GM12865 (cell line): ENCODE measurements around the gene CTAGE9.
"Not testable (repeated sequence)": the region's sequence is repeated elsewhere in the genome, so short reads cannot be mapped to it uniquely, and the experiment has no call there.

Experiments
- DNase-seq: peaks from one replicate; pipeline ENCODE4 v3.0.0; 2010; ENCODE audit warnings: low read depth
- H3K4me3 ChIP-seq: 2 replicates; pipeline ENCODE4 v1.5.1; 2011; ENCODE audit warnings: mild to moderate bottlenecking, low read depth, low read length, control low read depth
- TF ChIP-seq, protein P1 (sequence below): IDR thresholded peaks from 2 replicates; pipeline ENCODE4 v1.5.1; 2011; ENCODE audit warnings: low read length, control low read depth, low read depth, inconsistent platforms; ENCODE audit not compliant: insufficient read depth; ENCODE audit errors: missing control alignments

The CTAGE9 gene

DNA sequence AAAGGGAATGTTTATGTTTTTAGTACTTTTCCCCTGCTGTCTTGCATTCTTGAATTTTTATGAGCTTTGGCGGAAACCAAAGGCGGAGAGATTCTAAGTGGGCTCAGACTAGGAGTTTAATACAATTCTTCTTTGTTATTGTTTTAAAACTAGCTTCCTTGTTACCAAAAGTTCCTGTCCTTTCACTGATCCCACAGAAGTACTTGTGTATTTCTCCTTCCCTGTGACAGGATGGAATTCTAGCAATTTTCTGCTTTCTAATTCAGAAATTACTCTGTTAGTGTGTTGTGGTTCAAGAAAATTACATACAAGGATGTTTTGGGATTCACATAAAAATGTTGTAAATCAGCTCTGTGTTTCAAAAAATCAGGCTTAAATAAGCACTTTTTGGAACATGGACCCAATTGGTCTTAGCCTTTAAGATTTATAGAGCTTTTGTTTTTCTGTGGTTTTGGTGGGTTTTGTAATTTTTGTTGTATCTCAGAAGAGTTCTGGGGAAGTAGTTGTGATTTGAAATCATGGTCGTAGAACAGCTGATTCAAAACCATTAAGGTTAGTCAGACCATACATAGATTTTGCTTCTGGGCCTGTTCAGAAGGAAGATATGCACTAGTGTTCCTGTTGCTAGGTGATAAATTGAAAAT, 17.6 kb upstream of the CTAGE9 start:
- DNase-seq, result no peak
- H3K4me3 ChIP-seq, result no peak overlapping the region
- TF ChIP-seq, protein P1, sequence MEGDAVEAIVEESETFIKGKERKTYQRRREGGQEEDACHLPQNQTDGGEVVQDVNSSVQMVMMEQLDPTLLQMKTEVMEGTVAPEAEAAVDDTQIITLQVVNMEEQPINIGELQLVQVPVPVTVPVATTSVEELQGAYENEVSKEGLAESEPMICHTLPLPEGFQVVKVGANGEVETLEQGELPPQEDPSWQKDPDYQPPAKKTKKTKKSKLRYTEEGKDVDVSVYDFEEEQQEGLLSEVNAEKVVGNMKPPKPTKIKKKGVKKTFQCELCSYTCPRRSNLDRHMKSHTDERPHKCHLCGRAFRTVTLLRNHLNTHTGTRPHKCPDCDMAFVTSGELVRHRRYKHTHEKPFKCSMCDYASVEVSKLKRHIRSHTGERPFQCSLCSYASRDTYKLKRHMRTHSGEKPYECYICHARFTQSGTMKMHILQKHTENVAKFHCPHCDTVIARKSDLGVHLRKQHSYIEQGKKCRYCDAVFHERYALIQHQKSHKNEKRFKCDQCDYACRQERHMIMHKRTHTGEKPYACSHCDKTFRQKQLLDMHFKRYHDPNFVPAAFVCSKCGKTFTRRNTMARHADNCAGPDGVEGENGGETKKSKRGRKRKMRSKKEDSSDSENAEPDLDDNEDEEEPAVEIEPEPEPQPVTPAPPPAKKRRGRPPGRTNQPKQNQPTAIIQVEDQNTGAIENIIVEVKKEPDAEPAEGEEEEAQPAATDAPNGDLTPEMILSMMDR, result no peak

DNA sequence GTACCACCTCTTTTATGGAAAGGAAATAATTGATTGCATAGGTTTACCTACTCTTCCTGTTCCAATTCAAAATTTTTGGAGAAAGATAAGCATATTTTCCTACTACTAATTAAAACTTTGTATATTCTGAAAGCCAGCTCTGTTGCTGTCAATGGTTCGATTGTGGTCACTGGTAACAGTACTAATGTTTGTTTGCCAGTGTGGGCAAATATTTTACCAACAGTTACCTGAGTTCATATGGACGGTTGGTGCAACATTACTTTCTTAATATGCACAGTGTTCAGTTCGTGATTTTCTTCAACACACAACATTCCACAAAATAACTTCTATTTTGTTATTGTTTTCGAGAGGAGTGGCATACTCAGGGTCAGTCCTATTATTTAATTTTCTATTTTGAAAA, 17.1 kb upstream of the CTAGE9 start:
- no peak for DNase-seq
- no peak overlapping the region for H3K4me3 ChIP-seq
- TF ChIP-seq, protein P1, result no peak

DNA sequence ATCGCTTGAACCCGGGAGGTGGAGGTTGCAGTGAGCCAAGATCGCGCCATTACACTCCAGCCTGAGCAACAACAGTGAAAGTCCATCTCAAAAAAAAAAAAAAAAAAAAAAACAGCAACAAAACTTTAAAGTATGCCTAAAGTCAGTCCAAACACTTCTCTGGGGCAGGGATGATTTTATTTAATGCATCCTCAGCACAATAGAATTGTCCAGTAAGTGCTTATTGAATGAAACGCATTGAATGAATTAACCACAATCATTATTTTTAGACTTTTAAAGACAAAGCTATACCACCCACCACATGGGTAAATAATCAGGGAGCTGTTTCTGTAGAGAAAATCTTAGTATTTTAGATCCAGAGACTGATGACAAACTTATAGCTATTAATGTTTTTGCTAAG, 16.6 kb upstream of the CTAGE9 start:
- DNase-seq, result no peak
- TF ChIP-seq, protein P1, result no peak
- H3K4me3 ChIP-seq, result no peak overlapping the region

DNA sequence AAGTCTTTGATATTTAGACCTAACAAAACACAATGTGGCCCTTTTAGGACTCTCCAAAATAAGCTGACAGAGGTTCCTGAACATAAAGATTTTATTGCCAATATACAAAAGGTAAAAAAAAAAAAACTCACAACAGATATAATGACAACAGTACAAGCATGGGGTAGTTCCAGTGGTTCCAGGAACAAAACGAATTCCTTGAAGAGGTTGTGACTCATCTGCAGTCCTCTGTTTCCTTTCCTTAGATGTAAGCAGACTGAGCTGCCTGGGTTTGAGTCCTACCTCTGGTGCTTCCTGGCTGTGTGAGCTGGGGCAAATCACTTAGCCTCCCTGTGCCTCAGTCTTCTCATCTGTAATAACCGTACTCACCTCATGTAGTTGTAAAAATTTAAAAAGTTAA, 13.3 kb upstream of the CTAGE9 start:
- DNase-seq, result no peak
- TF ChIP-seq, protein P1, result no peak
- H3K4me3 ChIP-seq, result no peak overlapping the region

DNA sequence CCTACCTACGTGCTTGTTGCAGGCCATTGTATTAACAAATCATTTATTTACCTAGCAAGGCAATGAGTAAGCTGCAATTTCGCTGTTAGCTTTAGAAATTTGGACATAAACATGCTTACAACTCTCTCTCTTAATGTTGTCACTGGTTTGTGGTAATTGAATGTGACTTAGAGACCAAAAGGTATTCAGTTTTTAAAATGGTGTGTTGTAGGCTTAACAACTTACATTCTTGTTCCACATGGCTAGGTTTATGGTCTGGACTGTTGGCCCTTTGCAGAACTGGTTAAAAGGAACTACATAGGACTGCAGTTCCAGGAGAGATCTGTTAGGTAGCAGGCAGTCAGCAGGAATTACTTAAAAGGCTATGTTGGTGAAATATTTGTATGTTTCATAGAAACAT, 10.3 kb upstream of the CTAGE9 start:
- H3K4me3 ChIP-seq, result no peak overlapping the region
- TF ChIP-seq, protein P1, result no peak
- DNase-seq, result no peak

DNA sequence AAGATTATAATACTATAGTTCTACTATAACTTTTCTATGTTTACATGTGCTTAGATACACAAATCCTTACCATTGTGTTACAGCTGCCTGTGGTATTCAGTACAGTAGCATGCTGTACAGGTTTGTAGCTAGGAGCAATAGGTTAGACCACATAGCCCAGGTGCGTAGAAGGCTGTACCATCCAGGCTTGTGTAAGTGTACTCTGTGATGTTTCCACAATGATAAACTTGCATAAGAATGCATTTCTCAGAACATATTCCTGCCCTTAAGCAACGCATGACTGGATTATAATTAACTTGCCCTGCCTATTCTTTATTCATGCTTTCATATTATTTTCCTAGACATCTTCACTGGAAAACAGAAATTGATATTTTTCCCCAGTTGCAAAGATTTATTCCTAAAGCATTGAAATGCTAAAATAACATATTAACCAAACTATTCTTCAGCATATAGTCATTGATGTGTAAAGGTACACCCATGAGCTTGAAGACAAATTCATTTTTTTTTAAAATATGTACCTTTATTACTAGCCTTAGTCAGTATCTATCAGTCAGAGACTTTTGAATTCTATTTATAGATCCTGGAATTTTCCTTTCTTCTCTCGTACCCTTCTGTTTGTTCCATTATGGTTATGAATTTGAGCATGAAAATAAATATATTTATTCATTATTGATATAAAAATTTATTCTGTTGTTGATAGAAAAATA, 7.2 kb upstream of the CTAGE9 start:
- DNase-seq, result no peak
- TF ChIP-seq, protein P1, result no peak
- H3K4me3 ChIP-seq, result no peak overlapping the region

DNA sequence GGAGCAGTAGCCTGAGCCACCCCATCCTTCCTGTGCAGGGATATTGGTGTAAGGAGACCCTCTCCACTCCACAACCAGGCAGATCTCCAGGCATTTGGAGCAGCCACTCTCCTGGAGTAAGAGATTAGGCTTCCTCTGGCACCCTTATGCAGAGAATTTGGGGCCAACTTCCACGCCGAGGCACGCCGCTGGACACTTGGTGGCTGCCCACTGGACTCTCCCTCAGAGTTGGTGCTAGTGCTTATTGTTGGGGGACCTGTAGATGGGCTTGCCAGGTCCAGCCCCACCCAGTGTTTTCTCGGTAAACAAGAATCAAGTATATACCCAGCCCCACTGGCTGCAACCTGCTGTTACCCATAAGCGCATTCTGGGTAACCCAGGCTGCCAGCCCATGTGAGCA, 4.8 kb upstream of the CTAGE9 start:
- DNase-seq, H3K4me3 ChIP-seq: not testable (repeated sequence)

DNA sequence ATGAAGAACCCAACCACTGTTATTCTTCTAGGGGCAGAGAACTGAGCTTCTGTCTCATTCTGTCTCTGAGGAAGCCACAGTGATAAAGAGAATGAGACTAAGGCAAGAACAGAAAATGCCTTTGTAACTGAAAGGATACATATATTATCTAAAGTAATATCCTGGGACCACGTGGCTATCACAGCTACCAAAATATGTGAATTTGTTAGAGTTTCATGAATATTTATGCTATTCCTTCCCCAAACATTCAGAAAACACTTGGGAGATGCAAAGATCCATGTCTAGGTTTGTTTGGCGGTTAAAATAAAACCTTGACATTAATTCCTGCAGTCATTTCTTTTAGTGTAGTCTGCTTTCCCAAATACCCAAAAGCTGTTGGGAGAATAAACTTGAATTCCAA, 6.9 kb downstream of the CTAGE9 start:
- DNase-seq, H3K4me3 ChIP-seq: not testable (repeated sequence)

DNA sequence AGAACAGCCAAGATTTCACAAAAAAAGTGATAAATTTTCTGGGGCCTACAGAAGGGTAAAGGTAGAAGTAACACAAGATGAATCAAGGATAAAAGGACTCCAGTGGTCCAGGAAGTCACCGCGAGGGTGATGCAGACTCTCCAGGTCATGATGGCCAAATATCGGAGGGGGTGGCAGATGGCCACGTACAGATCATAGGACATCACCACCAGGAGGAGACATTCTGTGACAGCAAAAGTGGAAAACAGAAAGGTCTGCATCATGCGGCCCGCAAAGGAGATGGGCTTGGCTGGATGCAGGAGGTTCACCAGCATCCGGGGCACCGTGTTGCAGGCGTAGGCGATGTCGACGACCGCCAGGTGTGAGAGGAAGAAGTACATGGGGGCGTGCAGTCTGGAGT, 10.0 kb downstream of the CTAGE9 start:
- H3K4me3 ChIP-seq, DNase-seq: not testable (repeated sequence)
